ENCODE data around the gene PGAM5. TPM values are rescaled to one million over a fixed set of nuclear protein-coding genes. Genes with fewer than 3 reads are reported as not detected.

The PGAM5 gene
- total and polyA plus RNA-seq, 11 donors = 20.7 to 46.5 (median 27.6) TPM

- H3K4me1 ChIP-seq = peaks cover 0 to 5% (median 0%) of the 10 kb centered on the region in 12 donors
- WGBS, 4 donors = 89 to 94% (median 90%) methylated on average over 15 to 30 of the region's 30 CpGs
These were observed 14.0 kb downstream of the PGAM5 start for GRCh38 chr12:132724506-132725241.

GRCh38 chr12:132726386-132726785 is 15.7 kb downstream of the PGAM5 start:
- Histone ChIP-seq H3K27me3 (no peaks in the 10 kb centered on the region), H3K4me1 (peaks cover 0 to 5% (median 0%) of the 10 kb centered on the region in 12 donors), H3K4me3 (no peak overlapping the region), H3K27ac (no peak overlapping the region), H3K9me3 (no peaks in the 10 kb centered on the region), H3K36me3 (peaks cover 5 to 96% (median 92%) of the 10 kb centered on the region in 9 donors)
- 94 to 98% (median 94%) methylated on average over 12 of the region's 12 CpGs for WGBS, 4 donors
- intact Hi-C loops (cut with DNase I) = no loop called here
- TF ChIP-seq POLR2A (IDR thresholded peaks at IDR 0.05) (no peak), CTCF (IDR thresholded peaks at IDR 0.05) (no peak)
- ATAC-seq (no peak), DNase-seq (no peak)

More at GRCh38 chr12:132724506-132725241, 14.0 kb downstream of the PGAM5 start:
- DNase-seq = peak in 1 of 5 donors; percentile 53
- H3K4me3 ChIP-seq = no peak overlapping the region
- no peak overlapping the region for H3K27ac ChIP-seq
- no peak for TF ChIP-seq CTCF (IDR thresholded peaks at IDR 0.05)
- no peak for TF ChIP-seq POLR2A (IDR thresholded peaks at IDR 0.05)
- peaks cover 5 to 96% (median 92%) of the 10 kb centered on the region in 9 donors for H3K36me3 ChIP-seq
- no peaks in the 10 kb centered on the region for H3K27me3 ChIP-seq
- ATAC-seq = no peak
- intact Hi-C loops (cut with DNase I) = no loop called here
- no peaks in the 10 kb centered on the region for H3K9me3 ChIP-seq

- H3K36me3 ChIP-seq = peaks cover 5 to 96% (median 91%) of the 10 kb centered on the region in 9 donors
- no peak for TF ChIP-seq CTCF (IDR thresholded peaks at IDR 0.05)
- TF ChIP-seq POLR2A (IDR thresholded peaks at IDR 0.05) = no peak
- H3K27me3 ChIP-seq = no peaks in the 10 kb centered on the region
- peaks cover 0 to 5% (median 0%) of the 10 kb centered on the region in 12 donors for H3K4me1 ChIP-seq
- no peak overlapping the region for H3K4me3 ChIP-seq
- no peak overlapping the region for H3K27ac ChIP-seq
- intact Hi-C loops (cut with DNase I) = no loop called here
- DNase-seq (peak in 1 of 5 donors; percentile 52), ATAC-seq (peak in 1 of 4 donors; percentile 21)
- 93 to 95% (median 94%) methylated on average over 35 to 37 of the region's 37 CpGs for WGBS, 4 donors
- no peaks in the 10 kb centered on the region for H3K9me3 ChIP-seq
These were observed 16.6 kb downstream of the PGAM5 start for GRCh38 chr12:132727091-132727794.

GRCh38 chr12:132728502-132728901 is 17.9 kb downstream of the PGAM5 start:
- Histone ChIP-seq H3K4me1 (peaks cover 0 to 2% (median 0%) of the 10 kb centered on the region in 12 donors), H3K9me3 (no peaks in the 10 kb centered on the region), H3K27ac (no peak overlapping the region), H3K36me3 (peaks cover 5 to 91% (median 83%) of the 10 kb centered on the region in 9 donors), H3K27me3 (no peaks in the 10 kb centered on the region), H3K4me3 (no peak overlapping the region)
- intact Hi-C loops (cut with DNase I) = no loop called here
- 95 to 100% (median 97%) methylated on average over 5 to 7 of the region's 7 CpGs for WGBS, 4 donors
- no peak for TF ChIP-seq POLR2A (IDR thresholded peaks at IDR 0.05)
- no peak for TF ChIP-seq CTCF (IDR thresholded peaks at IDR 0.05)
- ATAC-seq (no peak), DNase-seq (peak in 1 of 5 donors; percentile 28)

Measured in heart left ventricle (tissue), 16 donors.